ENCODE results near the gene RPS27. TPM values are rescaled to one million over a fixed set of nuclear protein-coding genes. Genes with fewer than 3 reads are reported as not detected.

The RPS27 gene
- total and polyA plus RNA-seq, 2 donors (not counting 1 experiment from before 2014, with no cell fraction given) = 4,812 to 15,978 TPM

DNA sequence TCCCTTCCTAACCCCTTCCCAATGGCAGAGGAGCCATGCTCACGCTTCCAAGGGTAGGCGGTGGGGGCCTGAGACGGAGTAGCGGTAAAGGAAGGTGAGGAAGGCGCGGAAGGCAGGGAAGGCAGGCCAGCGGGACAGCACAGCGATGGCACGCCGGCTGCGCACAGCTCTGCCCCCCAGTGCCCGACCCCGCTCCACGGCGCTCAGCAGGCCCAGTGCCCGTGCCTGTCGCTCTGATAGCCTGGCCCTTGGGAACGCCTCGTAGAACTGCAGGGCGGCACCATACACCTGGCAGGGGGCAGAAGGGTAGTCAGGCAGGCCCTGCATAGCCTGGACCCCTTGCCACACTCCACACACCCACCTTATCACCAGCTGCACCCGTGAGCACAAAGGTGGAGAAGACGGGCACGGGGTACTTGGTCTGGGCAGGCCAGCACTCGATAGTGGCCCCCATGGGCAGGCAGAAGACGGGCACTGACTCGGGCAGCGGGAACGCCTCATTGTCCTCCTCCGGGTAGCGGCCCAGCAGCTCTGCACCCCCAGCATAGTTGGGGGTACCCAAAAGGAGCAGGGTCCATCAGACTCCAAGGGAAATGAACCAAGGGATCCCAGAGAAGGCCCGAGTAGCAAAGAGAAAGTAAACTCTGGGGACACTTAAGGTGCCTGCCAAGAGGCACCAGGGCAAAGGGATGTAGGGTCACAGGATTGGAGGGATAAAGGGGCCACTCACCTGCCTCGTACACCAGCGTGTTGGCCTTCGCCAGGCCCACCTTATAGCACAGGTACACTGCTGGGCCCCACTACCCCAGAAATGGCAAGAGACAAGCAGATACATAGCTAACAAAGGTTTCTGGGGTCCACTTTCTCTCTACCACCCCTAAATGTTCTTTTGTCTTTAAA lies 48.5 kb upstream of the RPS27 start:
- H3K4me1 Mint-ChIP-seq = peaks cover 40% of the 10 kb centered on the region

More for the DNA sequence above, 48.5 kb upstream of the RPS27 start:
- Histone ChIP-seq H4K20me1 (ENCODE audit: control insufficient read depth, insufficient read depth, low read length, poor library complexity, severe bottlenecking) (peaks cover 47% of the 10 kb centered on the region), H2AFZ (ENCODE audit: insufficient read depth, low read depth, low read length, poor library complexity, severe bottlenecking) (no peak overlapping the region), H3K4me2 (replicated peaks; ENCODE audit: low read depth, low read length, poor library complexity, severe bottlenecking) (no peak overlapping the region), H3K4me3 (ENCODE audit: control extremely low read depth in 1 of 5, extremely low read depth in 1 of 5, insufficient read depth in 1 of 5, low read depth in 2 of 5, low read length in 4 of 5) (no peak overlapping the region), H3K79me2 (ENCODE audit: control insufficient read depth, insufficient read depth, low read length) (peaks cover 57% of the 10 kb centered on the region), H3K27ac (ENCODE audit: low read length in 2 of 2) (peak overlapping the region in 1 of 2 donors; percentile 51), H3K4me1 (ENCODE audit: control insufficient read depth in 2 of 2, insufficient read depth in 2 of 2, low read length in 2 of 2) (peaks cover 22 to 36% of the 10 kb centered on the region in 2 donors), H3K9me3 (ENCODE audit: control extremely low read depth in 1 of 3, control insufficient read depth in 2 of 3, insufficient read depth in 1 of 3, low read length in 2 of 3) (no peaks in the 10 kb centered on the region), H3K36me3 (replicated peaks in 1 of 2; ENCODE audit: control extremely low read depth in 1 of 2, control insufficient read depth in 1 of 2, extremely low read depth in 1 of 2, insufficient read depth in 2 of 2, low read length in 1 of 2) (peaks cover 17 to 65% of the 10 kb centered on the region in 2 experiments), H3K27me3 (replicated peaks in 1 of 4; ENCODE audit: control extremely low read depth in 1 of 4, control insufficient read depth in 3 of 4, insufficient read depth in 4 of 4, low read length in 3 of 4) (no peaks in the 10 kb centered on the region), H3K9ac (ENCODE audit: low read length) (no peak overlapping the region)
- Mint-ChIP-seq H3K27me3 (no peaks in the 10 kb centered on the region), H3K9me3 (ENCODE audit: insufficient read depth) (no peaks in the 10 kb centered on the region), H3K4me3 (no peak overlapping the region), H3K27ac (no peak overlapping the region)
- ATAC-seq (ENCODE audit: low read depth) (no peak), DNase-seq (no peak)
- CTCF ChIA-PET = no interaction called here
- no peak for TF ChIP-seq EZH2 (IDR thresholded peaks at IDR 0.05; ENCODE audit: borderline replicate concordance, insufficient read depth, low read depth, low read length, poor library complexity, severe bottlenecking)
- TF ChIP-seq, protein P1, sequence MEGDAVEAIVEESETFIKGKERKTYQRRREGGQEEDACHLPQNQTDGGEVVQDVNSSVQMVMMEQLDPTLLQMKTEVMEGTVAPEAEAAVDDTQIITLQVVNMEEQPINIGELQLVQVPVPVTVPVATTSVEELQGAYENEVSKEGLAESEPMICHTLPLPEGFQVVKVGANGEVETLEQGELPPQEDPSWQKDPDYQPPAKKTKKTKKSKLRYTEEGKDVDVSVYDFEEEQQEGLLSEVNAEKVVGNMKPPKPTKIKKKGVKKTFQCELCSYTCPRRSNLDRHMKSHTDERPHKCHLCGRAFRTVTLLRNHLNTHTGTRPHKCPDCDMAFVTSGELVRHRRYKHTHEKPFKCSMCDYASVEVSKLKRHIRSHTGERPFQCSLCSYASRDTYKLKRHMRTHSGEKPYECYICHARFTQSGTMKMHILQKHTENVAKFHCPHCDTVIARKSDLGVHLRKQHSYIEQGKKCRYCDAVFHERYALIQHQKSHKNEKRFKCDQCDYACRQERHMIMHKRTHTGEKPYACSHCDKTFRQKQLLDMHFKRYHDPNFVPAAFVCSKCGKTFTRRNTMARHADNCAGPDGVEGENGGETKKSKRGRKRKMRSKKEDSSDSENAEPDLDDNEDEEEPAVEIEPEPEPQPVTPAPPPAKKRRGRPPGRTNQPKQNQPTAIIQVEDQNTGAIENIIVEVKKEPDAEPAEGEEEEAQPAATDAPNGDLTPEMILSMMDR (IDR thresholded peaks at IDR 0.05) = no peak
- POLR2A ChIA-PET = no interaction called here
- 97% methylated on average over 34 of the region's 34 CpGs for WGBS (ENCODE audit: insufficient coverage)
- intact Hi-C loops (cut with micrococcal nuclease) = no loop called here
